Activated naive CD8-positive, alpha-beta T cell treated with anti-CD3 and anti-CD28 coated beads for 36 hours (primary cell): ENCODE results near the gene SLC9A3. TPM values are rescaled to one million over a fixed set of nuclear protein-coding genes. Genes with fewer than 3 reads are reported as not detected.

Source experiments
- DNase-seq: peaks from one replicate; pipeline ENCODE4 v3.0.0; 2021
- H3K27ac Mint-ChIP-seq: one replicate; pipeline ENCODE4 v1.8.0; 2022; ENCODE audit warnings: mild to moderate bottlenecking, moderate library complexity, mixed read lengths
- H3K27me3 Mint-ChIP-seq: one replicate; pipeline ENCODE4 v1.8.0; 2022; ENCODE audit warnings: mild to moderate bottlenecking, mixed read lengths
- H3K36me3 Mint-ChIP-seq: one replicate; pipeline ENCODE4 v1.8.0; 2021; ENCODE audit warnings: mild to moderate bottlenecking, mixed read lengths
- H3K4me1 Mint-ChIP-seq: one replicate; pipeline ENCODE4 v1.8.0; 2021; ENCODE audit warnings: mixed read lengths
- H3K4me3 Mint-ChIP-seq: one replicate; pipeline ENCODE4 v1.8.0; 2022; ENCODE audit warnings: mild to moderate bottlenecking, moderate library complexity, mixed read lengths
- H3K9me3 Mint-ChIP-seq: one replicate; pipeline ENCODE4 v1.8.0; 2022; ENCODE audit warnings: mixed read lengths
- total RNA-seq, 2 experiments: library from RNA; stranded (reverse); gene quantifications; one replicate each; pipeline ENCODE4 v1.2.3, GENCODE V29; 2021

The SLC9A3 gene
- 1 to 10 TPM; 2.1 to 2.4 TPM for total RNA-seq

GRCh38 chr5:524234-524972 lies at the start of gene SLC9A3:
TSS of gene SLC9A3 (minus strand) at chr5:524449.
- Mint-ChIP-seq H3K4me3 (peak within 1 kb of the TSS; percentile 10), H3K9me3 (no peaks in the 10 kb centered on the region), H3K4me1 (peaks cover 27% of the 10 kb centered on the region), H3K27me3 (peaks cover 69% of the 10 kb centered on the region), H3K27ac (no peak within 1 kb of the TSS), H3K36me3 (no peaks in the 10 kb centered on the region)
- DNase-seq = no peak

- no peak for DNase-seq
- H3K4me3 Mint-ChIP-seq = no peak overlapping the region
Observed at GRCh38 chr5:573976-574375, 49.7 kb upstream of the SLC9A3 start.

GRCh38 chr5:573206-573605 lies 49.0 kb upstream of the SLC9A3 start:
- no peak overlapping the region for H3K27ac Mint-ChIP-seq
- no peak overlapping the region for H3K4me3 Mint-ChIP-seq
- no peaks in the 10 kb centered on the region for H3K36me3 Mint-ChIP-seq

More at GRCh38 chr5:573976-574375, 49.7 kb upstream of the SLC9A3 start:
- peaks cover 34% of the 10 kb centered on the region for H3K27me3 Mint-ChIP-seq
- peaks cover 22% of the 10 kb centered on the region for H3K9me3 Mint-ChIP-seq
- peaks cover 1% of the 10 kb centered on the region for H3K36me3 Mint-ChIP-seq
- H3K4me1 Mint-ChIP-seq = no peaks in the 10 kb centered on the region
- no peak overlapping the region for H3K27ac Mint-ChIP-seq

DNA sequence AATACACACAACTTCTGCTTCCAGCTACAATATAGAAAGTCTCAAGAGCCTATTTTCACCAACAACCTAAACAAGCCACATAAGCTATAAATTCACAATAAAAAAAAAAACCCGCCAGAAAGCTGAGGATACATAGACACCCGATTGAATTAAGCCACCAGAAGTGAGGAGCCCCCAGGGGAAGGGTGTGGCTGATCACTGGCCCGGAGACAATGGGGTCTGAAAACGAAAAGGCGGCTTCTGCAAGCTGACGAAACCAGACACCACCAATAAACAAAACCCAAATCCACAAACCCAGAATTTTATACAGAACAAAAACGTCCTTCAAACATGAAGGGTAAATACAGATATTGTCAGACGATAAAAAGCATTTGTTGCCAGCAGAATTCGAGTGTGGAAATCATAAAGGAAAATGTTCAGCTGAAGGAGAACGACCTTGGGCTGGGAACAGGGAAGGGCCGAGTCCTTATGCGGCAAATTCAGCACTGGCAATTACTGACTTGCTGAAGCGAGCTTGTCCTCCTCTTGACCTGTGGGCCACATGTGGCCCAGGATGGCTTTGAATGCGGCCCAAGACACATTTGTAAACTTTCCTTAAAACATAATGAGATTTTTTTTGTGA lies 48.3 kb upstream of the SLC9A3 start:
- Mint-ChIP-seq H3K4me3 (no peak overlapping the region), H3K36me3 (no peaks in the 10 kb centered on the region), H3K4me1 (no peaks in the 10 kb centered on the region), H3K9me3 (peaks cover 18% of the 10 kb centered on the region), H3K27me3 (peaks cover 32% of the 10 kb centered on the region), H3K27ac (no peak overlapping the region)
- no peak for DNase-seq

More at GRCh38 chr5:573206-573605, 49.0 kb upstream of the SLC9A3 start:
- H3K9me3 Mint-ChIP-seq = peaks cover 20% of the 10 kb centered on the region
- H3K4me1 Mint-ChIP-seq = no peaks in the 10 kb centered on the region
- no peak for DNase-seq
- H3K27me3 Mint-ChIP-seq = peaks cover 33% of the 10 kb centered on the region

- no peak for DNase-seq
- no peaks in the 10 kb centered on the region for H3K4me1 Mint-ChIP-seq
- H3K36me3 Mint-ChIP-seq = no peaks in the 10 kb centered on the region
- no peak overlapping the region for H3K4me3 Mint-ChIP-seq
- H3K9me3 Mint-ChIP-seq = peaks cover 12% of the 10 kb centered on the region
- no peak overlapping the region for H3K27ac Mint-ChIP-seq
- peaks cover 32% of the 10 kb centered on the region for H3K27me3 Mint-ChIP-seq
Observed at GRCh38 chr5:571791-572190, 47.5 kb upstream of the SLC9A3 start.

- peaks cover 40% of the 10 kb centered on the region for H3K27me3 Mint-ChIP-seq
- DNase-seq = no peak
- H3K27ac Mint-ChIP-seq = no peak overlapping the region
- no peaks in the 10 kb centered on the region for H3K36me3 Mint-ChIP-seq
- H3K4me1 Mint-ChIP-seq = no peaks in the 10 kb centered on the region
- no peak overlapping the region for H3K4me3 Mint-ChIP-seq
- H3K9me3 Mint-ChIP-seq = peaks cover 6% of the 10 kb centered on the region
Observed at GRCh38 chr5:570886-571285, 46.6 kb upstream of the SLC9A3 start.

- Mint-ChIP-seq H3K27ac (no peak overlapping the region), H3K4me1 (no peaks in the 10 kb centered on the region), H3K4me3 (no peak overlapping the region), H3K9me3 (peaks cover 4% of the 10 kb centered on the region), H3K36me3 (no peaks in the 10 kb centered on the region), H3K27me3 (peaks cover 39% of the 10 kb centered on the region)
- no peak for DNase-seq
Observed at GRCh38 chr5:570446-570845, 46.2 kb upstream of the SLC9A3 start.

GRCh38 chr5:569868-570361 lies 45.7 kb upstream of the SLC9A3 start:
- Mint-ChIP-seq H3K27ac (no peak overlapping the region), H3K4me1 (no peaks in the 10 kb centered on the region), H3K9me3 (no peaks in the 10 kb centered on the region), H3K36me3 (no peaks in the 10 kb centered on the region), H3K27me3 (peaks cover 34% of the 10 kb centered on the region), H3K4me3 (no peak overlapping the region)
- no peak for DNase-seq

DNA sequence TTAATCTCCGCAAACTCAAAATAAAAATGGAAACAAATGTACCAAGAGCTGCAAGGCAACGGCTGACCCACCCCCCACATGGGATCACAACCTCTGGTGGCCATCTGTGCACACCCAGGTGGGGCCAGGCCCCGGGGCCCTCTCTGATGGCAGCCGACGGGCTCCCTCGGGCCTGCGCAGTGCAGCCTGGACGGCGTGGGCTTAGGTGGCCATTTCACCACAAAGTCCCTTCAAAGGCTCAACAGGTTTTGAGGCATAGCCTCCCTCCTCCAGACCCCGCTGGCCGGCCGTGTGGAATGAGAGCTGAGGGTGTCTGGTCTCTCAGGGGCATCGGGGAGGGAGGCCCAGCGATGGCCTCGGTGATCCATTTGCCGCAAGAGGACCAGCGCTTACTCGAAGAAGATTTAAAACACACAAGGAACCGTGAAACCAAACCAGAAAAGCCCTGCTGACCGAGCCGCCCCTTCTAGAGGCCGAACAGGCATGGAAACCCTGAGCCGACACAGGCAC lies 45.2 kb upstream of the SLC9A3 start:
- H3K27me3 Mint-ChIP-seq = peaks cover 30% of the 10 kb centered on the region
- no peak overlapping the region for H3K27ac Mint-ChIP-seq
- H3K4me1 Mint-ChIP-seq = no peaks in the 10 kb centered on the region
- no peak for DNase-seq
- H3K36me3 Mint-ChIP-seq = no peaks in the 10 kb centered on the region
- no peaks in the 10 kb centered on the region for H3K9me3 Mint-ChIP-seq
- no peak overlapping the region for H3K4me3 Mint-ChIP-seq

GRCh38 chr5:568809-569208 lies 44.6 kb upstream of the SLC9A3 start:
- no peaks in the 10 kb centered on the region for H3K36me3 Mint-ChIP-seq
- no peaks in the 10 kb centered on the region for H3K4me1 Mint-ChIP-seq
- peaks cover 28% of the 10 kb centered on the region for H3K27me3 Mint-ChIP-seq
- H3K27ac Mint-ChIP-seq = no peak overlapping the region
- H3K9me3 Mint-ChIP-seq = no peaks in the 10 kb centered on the region
- H3K4me3 Mint-ChIP-seq = no peak overlapping the region
- DNase-seq = no peak

DNA sequence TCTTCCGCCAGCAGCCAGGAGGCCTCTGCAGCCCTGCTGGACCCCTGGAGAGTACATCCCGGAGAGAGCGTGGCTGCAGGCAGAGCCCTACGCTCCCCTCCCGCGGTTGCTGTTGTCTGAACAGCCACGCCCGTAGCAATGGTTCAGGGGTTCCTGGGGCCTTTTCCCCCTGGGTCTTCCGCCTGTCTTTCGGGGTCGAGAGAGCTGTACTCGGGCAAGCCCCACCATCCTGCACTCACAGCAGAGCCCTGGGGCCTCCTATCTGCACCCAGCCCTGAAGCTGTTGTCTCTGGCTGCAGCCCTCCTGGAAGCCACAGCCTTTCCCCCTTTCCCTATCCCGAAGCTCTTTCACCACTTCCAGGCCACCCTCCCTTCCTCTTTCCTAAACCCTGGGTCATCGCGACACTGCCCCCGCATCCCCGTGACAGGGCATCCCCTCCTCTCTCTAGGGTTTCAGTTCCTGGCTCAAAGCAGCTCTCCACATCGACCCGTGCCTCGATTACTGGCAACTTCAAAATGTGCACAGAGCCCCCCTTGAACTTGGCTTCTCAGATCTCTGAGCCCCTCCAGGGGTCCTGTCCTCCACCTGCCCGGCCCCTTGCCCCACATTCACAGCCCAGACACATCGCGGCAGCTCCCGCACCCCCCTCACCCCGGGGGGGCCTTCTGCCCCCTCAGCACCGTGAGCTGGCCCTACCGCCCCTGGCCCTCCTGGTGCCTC lies 44.0 kb upstream of the SLC9A3 start:
- H3K36me3 Mint-ChIP-seq = no peaks in the 10 kb centered on the region
- H3K27ac Mint-ChIP-seq = no peak overlapping the region
- no peaks in the 10 kb centered on the region for H3K9me3 Mint-ChIP-seq
- no peaks in the 10 kb centered on the region for H3K4me1 Mint-ChIP-seq
- DNase-seq = no peak
- peaks cover 28% of the 10 kb centered on the region for H3K27me3 Mint-ChIP-seq
- H3K4me3 Mint-ChIP-seq = no peak overlapping the region

DNA sequence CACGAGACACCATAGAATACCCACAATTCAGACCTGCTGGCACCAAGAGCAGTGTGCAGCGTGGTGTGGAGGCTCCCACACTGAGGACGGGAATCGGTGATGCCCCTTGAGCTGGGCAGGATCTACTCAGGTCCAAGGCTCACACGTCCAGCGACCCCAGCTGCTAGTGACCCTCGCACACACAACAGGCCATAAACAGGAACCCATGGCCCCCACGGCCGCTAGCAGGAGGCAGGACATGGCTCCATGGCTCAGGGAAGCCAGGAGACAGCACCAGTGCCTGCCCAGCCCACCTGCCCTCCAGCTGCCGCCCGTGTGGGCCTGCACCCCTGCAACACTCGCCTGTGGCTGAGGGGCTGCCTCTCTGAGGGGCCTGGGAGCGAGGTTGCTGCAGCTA lies 43.4 kb upstream of the SLC9A3 start:
- no peaks in the 10 kb centered on the region for H3K4me1 Mint-ChIP-seq

DNA sequence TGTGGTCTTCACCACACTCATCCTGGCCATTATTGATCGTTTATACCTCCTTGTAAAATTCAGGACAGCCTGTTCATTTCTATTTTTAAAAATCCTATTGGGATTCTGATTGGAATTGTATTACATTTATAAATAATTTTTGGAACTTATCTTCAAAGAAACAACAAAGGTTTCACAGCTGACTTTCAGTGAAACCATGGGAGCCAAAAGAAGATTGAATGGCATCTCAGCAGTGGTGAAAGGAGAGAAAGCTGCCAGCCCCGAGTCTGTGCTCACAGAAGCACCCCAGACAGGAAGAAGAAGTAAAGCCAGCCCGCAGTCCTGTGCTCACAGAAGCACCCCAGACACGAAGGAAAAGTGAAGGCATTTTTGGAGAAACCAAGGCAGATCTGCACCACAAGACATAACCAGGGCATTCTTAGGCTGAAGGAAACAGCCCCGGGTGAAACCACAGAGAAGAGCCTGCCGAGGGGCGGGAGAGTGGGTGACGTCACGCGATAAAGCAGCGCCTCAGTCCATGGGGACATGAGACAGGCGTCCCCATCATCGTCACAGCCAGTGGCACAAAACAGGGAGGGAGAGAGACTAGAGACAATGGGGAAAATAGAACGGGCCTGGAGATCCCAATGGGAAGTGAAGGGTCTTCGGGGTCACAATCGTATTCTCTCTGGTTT lies 42.5 kb upstream of the SLC9A3 start:
- Mint-ChIP-seq H3K9me3 (no peaks in the 10 kb centered on the region), H3K4me3 (no peak overlapping the region), H3K36me3 (no peaks in the 10 kb centered on the region), H3K4me1 (no peaks in the 10 kb centered on the region), H3K27me3 (peaks cover 28% of the 10 kb centered on the region), H3K27ac (no peak overlapping the region)
- DNase-seq = no peak

More for the DNA sequence above, 43.4 kb upstream of the SLC9A3 start:
- Mint-ChIP-seq H3K27ac (no peak overlapping the region), H3K27me3 (peaks cover 28% of the 10 kb centered on the region), H3K4me3 (no peak overlapping the region), H3K9me3 (no peaks in the 10 kb centered on the region), H3K36me3 (no peaks in the 10 kb centered on the region)
- no peak for DNase-seq

DNA sequence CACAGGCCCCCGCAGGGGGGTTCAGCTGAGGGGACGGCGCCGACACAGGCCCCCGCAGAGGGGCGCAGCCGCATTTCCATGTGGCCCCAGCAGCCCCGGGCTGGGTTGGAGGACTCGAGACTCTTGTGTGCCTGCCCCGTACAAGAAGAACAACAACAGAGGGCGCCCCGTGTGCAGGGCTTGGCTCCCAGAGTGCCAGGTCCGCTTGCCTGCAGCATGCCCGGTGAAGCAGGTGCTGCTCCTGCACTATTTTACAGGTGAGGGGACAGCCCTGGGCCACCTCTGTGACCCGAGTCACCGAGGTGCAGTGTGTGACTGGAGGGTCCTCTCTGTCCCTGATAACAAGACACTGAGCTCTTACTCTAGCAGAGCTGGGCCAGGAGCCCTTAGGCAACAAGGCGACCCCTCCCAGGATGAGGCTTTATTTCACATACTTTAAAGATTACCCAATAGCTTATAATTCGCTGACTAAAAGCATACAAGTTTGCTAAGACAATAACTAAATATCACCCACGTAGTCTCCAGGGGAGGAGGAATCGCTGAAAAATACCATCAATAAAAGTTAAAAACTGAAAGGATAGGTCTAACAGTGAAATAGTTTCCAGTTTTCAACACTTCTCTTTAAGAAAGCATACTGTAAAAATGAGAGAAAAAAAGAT lies 41.7 kb upstream of the SLC9A3 start:
- Mint-ChIP-seq H3K9me3 (no peaks in the 10 kb centered on the region), H3K36me3 (no peaks in the 10 kb centered on the region), H3K27me3 (peaks cover 33% of the 10 kb centered on the region), H3K4me3 (no peak overlapping the region), H3K4me1 (no peaks in the 10 kb centered on the region), H3K27ac (no peak overlapping the region)
- DNase-seq = no peak
